Gastroesophageal sphincter (tissue), 3 donors: ENCODE measurements around the gene DOCK10.

Experiments
- CTCF ChIP-seq, 4 experiments: fragments of 200-600 bp in 2 of 4; fragments of 450-650 bp in 2 of 4; sonication (generic) in 1 of 4; IDR thresholded peaks; one replicate each; pipeline ENCODE4 v1.5.1; 2017 to 2019; ENCODE audit warnings: antibody characterized with exemption in 4 of 4, mild to moderate bottlenecking in 2 of 4, moderate library complexity in 2 of 4
- POLR2A ChIP-seq, 2 donors: fragments of 450-650 bp; IDR thresholded peaks; one replicate each; pipeline ENCODE4 v1.6.1; 2017; ENCODE audit warnings: antibody characterized with exemption in 2 of 2, mild to moderate bottlenecking in 2 of 2, moderate library complexity in 1 of 2
- POLR2AphosphoS5 ChIP-seq: sonication (generic); formaldehyde crosslinking; IDR thresholded peaks from one replicate; pipeline ENCODE4 v1.6.1; 2017; ENCODE audit warnings: antibody characterized with exemption

GRCh38 chr2:224925810-224926100, 116.5 kb downstream of the DOCK10 start:
- TF ChIP-seq CTCF (IDR thresholded peaks at IDR 0.05): no peak
- no peak for TF ChIP-seq POLR2A (IDR thresholded peaks at IDR 0.05)
- no peak for TF ChIP-seq POLR2AphosphoS5
